GM21529 (cell line): ENCODE data around the gene CDC27.
"Not testable (repeated sequence)": the region's sequence is repeated elsewhere in the genome, so short reads cannot be mapped to it uniquely, and the experiment has no call there.

Experiments
- ATAC-seq: cut with Tn5 transposase; IDR thresholded peaks from one replicate; pipeline ENCODE4 v1.9.1; 2021; ENCODE audit not compliant: unreplicated experiment

Gene CDC27

GRCh38 chr17:47193931-47194511 lies 4.9 kb upstream of the CDC27 start:
- no peak for ATAC-seq

- no peak for ATAC-seq
Observed at GRCh38 chr17:47192554-47192953, 3.5 kb upstream of the CDC27 start.

GRCh38 chr17:47190770-47191169 lies 1.7 kb upstream of the CDC27 start:
- no peak for ATAC-seq

- ATAC-seq = no peak
Observed at GRCh38 chr17:47190243-47190642, 1.1 kb upstream of the CDC27 start.

- ATAC-seq = peak; percentile 1
Observed at GRCh38 chr17:47189732-47190237, 690 bp upstream of the CDC27 start.

GRCh38 chr17:47188271-47188875 lies 722 bp downstream of the CDC27 start:
- no peak for ATAC-seq

GRCh38 chr17:47184681-47185080 lies 4.4 kb downstream of the CDC27 start:
- ATAC-seq = no peak

GRCh38 chr17:47180988-47181387 lies 8.1 kb downstream of the CDC27 start:
- not testable (repeated sequence) for ATAC-seq

- ATAC-seq = no peak
Observed at GRCh38 chr17:47180337-47180736, 8.8 kb downstream of the CDC27 start.

GRCh38 chr17:47179141-47179540 lies 10.0 kb downstream of the CDC27 start:
- ATAC-seq = no peak

- ATAC-seq = no peak
Observed at GRCh38 chr17:47177261-47177660, 11.8 kb downstream of the CDC27 start.

- ATAC-seq = no peak
Observed at GRCh38 chr17:47176389-47176826, 12.7 kb downstream of the CDC27 start.

GRCh38 chr17:47174823-47175222 lies 14.3 kb downstream of the CDC27 start:
- not testable (repeated sequence) for ATAC-seq

- no peak for ATAC-seq
Observed at GRCh38 chr17:47172696-47173565, 16.2 kb downstream of the CDC27 start.

- ATAC-seq = no peak
Observed at GRCh38 chr17:47170710-47171109, 18.4 kb downstream of the CDC27 start.

GRCh38 chr17:47168896-47169295 lies 20.2 kb downstream of the CDC27 start:
- not testable (repeated sequence) for ATAC-seq

GRCh38 chr17:47166854-47167253 lies 22.2 kb downstream of the CDC27 start:
- not testable (repeated sequence) for ATAC-seq

- no peak for ATAC-seq
Observed at GRCh38 chr17:47165137-47165536, 24.0 kb downstream of the CDC27 start.

- no peak for ATAC-seq
Observed at GRCh38 chr17:47164263-47164662, 24.8 kb downstream of the CDC27 start.

GRCh38 chr17:47162013-47162622 lies 27.0 kb downstream of the CDC27 start:
- ATAC-seq = no peak

GRCh38 chr17:47159315-47159714 lies 29.8 kb downstream of the CDC27 start:
- no peak for ATAC-seq
